NCI-H510A treated with DMSO at 0.1 percent for 48 hours (cell line): ENCODE results near the gene TRIP6.

Source experiments
- DNase-seq: peaks from one replicate; lab custom pipeline; 2025; lab: John Stamatoyannopoulos, UW

TRIP6 gene

DNA sequence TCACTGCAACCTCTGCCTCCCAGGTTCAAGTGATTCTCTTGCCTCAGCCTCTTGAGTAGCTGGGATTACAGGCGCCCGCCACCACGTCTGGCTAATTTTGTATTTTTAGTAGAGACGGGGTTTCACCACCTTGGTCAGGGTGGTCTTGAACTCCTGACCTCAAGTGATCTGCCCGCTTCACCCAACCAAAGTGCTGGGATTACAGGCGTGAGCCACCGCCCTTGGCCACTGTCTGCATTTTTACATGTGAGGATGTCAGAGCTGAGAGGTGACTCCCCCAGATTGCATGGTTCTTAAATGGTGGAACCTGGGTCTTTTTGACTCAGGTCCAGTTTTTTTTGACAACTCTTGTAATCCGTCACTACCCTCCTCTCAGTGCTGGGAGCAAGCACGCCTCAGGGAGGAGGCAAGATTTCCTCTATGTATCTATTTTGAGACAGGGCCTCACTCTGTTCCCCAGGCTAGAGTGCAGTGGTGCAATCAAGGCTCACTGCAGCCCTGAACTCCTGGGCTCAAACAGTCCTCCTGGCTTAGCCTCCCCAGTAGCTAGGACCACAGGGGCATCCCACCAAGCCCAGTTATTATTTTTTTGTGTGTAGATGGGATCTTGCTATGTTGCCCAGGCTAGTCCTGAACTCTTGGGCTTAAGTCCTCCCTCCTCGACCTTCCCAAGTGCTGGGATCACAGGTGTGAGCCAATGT lies 6.6 kb downstream of the TRIP6 start:
- no peak for DNase-seq

GRCh38 chr7:100874300-100874576 lies 7.1 kb downstream of the TRIP6 start:
- DNase-seq = no peak

GRCh38 chr7:100874577-100875355 lies 7.6 kb downstream of the TRIP6 start, which contains the start of gene SRRT:
SRRT (plus strand) TSS chr7:100875103; CDS start chr7:100875591, 488 bp downstream.
- DNase-seq = peak; percentile 87

DNA sequence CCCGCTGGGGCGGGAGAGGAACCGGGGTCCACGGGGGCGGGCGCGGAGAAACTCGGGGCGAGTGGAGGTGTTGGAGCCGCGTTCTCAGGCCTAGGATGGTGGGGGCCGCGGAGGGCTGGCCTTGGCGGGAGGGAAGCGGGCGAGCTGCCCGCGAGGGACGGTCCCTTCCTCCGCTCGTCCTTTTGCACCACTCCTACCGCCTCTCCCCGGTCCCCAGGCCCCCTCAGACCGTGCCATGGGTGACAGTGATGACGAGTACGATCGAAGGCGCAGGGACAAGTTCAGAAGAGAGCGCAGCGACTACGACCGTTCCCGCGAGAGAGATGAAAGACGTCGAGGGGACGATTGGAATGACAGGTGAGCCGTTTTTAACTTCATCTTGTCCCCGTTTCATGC lies 8.2 kb downstream of the TRIP6 start:
- peak; percentile 4 for DNase-seq

- DNase-seq = no peak
Observed at GRCh38 chr7:100878013-100878412, 10.8 kb downstream of the TRIP6 start.

- DNase-seq = no peak
Observed at GRCh38 chr7:100878685-100879084, 11.5 kb downstream of the TRIP6 start.

- DNase-seq = no peak
Observed at GRCh38 chr7:100879685-100880261, 12.6 kb downstream of the TRIP6 start.

DNA sequence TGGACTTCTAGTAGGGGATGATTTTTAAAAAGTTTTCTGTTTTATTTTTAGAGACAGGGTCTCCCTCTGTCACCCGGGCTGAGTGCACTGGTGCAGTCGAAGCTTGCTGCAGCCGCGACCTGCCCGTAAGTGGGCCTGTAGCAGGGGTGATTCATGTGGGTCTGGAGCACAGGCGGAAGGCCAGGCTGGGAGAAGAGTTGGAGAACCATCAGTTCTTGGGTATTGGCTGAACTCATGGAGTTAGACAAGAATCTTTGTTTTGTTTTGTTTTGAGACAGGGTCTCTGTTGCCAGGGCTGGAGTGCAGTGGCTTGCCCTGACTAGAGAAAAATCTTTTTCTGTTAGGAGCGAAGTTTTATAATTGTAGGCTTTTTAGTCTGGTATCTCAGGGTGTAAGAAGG lies 13.5 kb downstream of the TRIP6 start:
- DNase-seq = no peak

DNA sequence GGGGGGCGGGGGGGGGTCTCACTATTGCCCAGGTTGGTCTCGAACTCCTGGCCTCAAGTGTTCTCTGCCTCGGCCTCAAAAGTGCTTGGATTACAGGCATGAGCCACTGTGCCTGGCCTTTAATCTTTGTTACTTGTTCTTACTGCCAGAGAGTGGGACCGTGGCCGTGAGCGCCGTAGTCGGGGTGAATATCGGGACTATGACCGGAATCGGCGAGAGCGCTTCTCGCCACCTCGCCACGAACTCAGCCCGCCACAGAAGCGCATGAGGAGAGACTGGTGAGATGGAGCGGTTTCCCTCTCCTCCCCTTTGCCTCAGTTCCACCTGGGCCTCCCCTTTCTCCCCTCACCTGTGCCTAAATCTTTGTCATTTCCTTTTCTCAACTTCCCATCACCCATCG lies 13.9 kb downstream of the TRIP6 start:
- no peak for DNase-seq

DNA sequence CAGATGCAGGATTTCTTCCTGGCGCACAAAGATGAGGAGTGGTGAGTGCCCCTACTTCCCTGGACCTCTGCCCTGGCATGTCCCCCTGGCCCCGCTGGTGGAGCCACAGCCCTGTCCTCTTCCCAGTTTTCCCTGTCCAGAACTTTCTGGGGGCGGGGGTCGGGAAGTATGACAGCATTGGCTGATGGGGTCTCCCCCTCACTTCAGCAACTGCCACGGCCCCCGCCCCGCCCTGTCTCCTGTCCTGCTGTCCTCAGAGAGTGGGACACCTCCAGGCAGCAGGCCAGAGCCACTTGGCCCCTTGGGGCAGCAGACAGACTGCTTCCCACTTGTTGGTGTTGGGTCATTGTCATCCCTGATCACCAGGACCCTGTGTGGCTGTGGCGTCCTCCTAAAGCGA lies 15.0 kb downstream of the TRIP6 start:
- no peak for DNase-seq

GRCh38 chr7:100882785-100883526 lies 15.8 kb downstream of the TRIP6 start:
- no peak for DNase-seq

GRCh38 chr7:100884736-100885439 lies 17.7 kb downstream of the TRIP6 start:
- no peak for DNase-seq

- DNase-seq = no peak
Observed at GRCh38 chr7:100885440-100886141, 18.4 kb downstream of the TRIP6 start.

GRCh38 chr7:100886142-100886935 lies 19.2 kb downstream of the TRIP6 start:
- DNase-seq = no peak

- DNase-seq = no peak
Observed at GRCh38 chr7:100886936-100887515, 19.8 kb downstream of the TRIP6 start.

DNA sequence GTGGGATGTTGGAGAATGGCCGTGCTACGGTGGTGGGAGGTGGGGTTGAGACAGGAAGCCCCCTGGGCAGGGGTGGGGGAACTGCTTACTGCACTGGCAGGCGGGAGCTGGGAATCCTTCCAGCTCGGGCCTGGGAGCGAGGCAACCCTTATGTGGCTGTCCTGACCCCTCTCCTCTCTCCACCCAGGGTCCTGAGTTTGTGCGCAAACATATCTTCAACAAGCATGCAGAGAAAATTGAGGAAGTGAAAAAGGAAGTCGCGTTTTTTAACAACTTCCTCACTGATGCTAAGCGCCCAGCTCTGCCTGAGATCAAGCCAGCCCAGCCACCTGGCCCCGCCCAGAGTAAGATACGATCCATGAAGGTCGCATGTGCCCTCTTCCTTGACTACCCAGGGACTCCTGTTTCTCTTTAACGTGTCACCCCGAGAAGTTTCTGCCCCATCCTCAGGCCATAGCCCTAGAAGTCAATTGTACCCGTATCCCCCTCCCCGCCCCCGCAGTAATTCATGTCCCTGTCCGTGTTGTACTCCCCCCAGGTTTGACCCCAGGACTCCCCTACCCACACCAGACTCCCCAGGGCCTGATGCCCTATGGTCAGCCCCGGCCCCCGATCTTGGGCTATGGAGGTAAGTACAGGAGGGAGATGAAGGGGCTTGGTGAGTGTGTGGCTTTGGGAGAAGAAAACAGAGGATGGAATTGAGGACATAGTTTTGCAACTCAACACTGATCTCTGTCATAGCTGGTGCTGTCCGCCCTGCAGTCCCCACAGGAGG lies 20.5 kb downstream of the TRIP6 start:
- DNase-seq = no peak

- no peak for DNase-seq
Observed at GRCh38 chr7:100888291-100888987, 21.3 kb downstream of the TRIP6 start.

DNA sequence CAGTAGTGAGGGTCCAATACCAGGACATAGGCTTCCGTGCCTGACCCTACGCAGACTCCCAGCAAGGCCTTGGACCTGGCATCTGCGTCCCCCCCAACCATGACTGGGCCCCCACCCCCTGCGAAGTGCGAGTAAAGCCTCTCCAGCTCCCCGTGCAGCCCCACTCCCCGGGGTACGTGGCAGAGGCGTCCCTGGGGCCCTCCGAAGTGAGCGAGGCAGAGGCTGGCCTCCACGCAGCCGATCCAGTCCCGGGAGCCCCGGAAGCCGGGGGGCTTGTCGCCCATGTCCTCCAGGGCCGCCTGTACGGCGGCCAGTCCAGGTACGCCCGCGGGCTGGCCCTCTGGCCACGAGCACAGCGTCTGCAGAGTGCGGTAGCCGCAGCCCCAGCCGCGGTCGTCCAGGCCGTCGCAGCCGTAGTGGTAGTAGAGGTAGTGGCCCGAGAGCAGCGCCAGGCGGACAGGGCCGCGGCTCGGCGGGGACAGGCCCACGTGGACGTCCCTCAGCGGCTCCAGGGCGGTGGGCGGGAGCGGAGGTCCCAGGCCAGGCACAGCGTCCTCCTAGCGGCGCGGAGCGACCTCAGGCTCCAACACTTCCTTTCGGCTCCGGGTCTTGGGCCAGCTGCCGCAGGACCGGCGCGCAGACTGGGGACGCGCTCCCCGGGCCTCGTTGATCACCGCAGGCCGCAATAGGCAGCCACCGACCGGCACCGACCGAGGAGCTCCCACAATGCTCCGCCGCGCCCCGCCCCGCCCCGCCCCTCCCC lies 22.0 kb downstream of the TRIP6 start, which contains the start of gene UFSP1:
Gene UFSP1, minus strand, starts transcription at position 728 of the 763 bp plus-strand sequence. Its CDS starts 444 bp downstream, at position 284.
- peak; percentile 70 for DNase-seq
